Upper lobe of right lung (tissue), 1 donor: ENCODE results near the gene ZNF521. TPM values are rescaled to one million over a fixed set of nuclear protein-coding genes. Genes with fewer than 3 reads are reported as not detected.
"Not testable (repeated sequence)": the region's sequence is repeated elsewhere in the genome, so short reads cannot be mapped to it uniquely, and the experiment has no call there.

ENCODE experiments used
- ATAC-seq: fragments of 200-7000 bp; cut with Tn5 transposase; one replicate; pipeline ENCODE4 v1.9.1; 2020; ENCODE audit warnings: mild to moderate bottlenecking, moderate library complexity
- DNase-seq: peaks from one replicate; pipeline ENCODE4 v3.0.0-alpha.2; 2020
- H3K27ac ChIP-seq: fragments of 200-600 bp; one replicate; pipeline ENCODE4 v1.8.0; 2022
- H3K27me3 ChIP-seq: fragments of 200-600 bp; one replicate; pipeline ENCODE4 v1.8.0; 2022; ENCODE audit warnings: mild to moderate bottlenecking
- H3K36me3 ChIP-seq: fragments of 200-600 bp; one replicate; pipeline ENCODE4 v1.8.0; 2022
- H3K4me1 ChIP-seq: fragments of 200-600 bp; one replicate; pipeline ENCODE4 v1.8.0; 2022
- H3K4me3 ChIP-seq: fragments of 200-600 bp; one replicate; pipeline ENCODE4 v1.8.0; 2022; ENCODE audit warnings: mild to moderate bottlenecking
- H3K9me3 ChIP-seq: fragments of 200-600 bp; one replicate; pipeline ENCODE4 v1.8.0; 2022
- intact Hi-C: fragments of 100-400 bp; cut with DNase I; formaldehyde crosslinking; loops from one replicate; pipeline ENCODE4 v1.11.0; 2022
- total RNA-seq: library from RNA; stranded (reverse); fragmentation: NEBNext Ultra II Directional; extraction: Animal tissue kit (Norgen Biotek cat#: 25700); gene quantifications from one replicate; pipeline ENCODE4 v1.2.1, GENCODE V29; 2021
- TF ChIP-seq, protein P1 (sequence below): fragments of 200-600 bp; IDR thresholded peaks from one replicate; pipeline ENCODE4 v1.8.0; 2022; ENCODE audit warnings: antibody characterized with exemption
- donor health status: DM: no; HTN: yes; CAD: no; lungs with severe emphysema.

ZNF521 gene
- total RNA-seq, 1 donor from 2014 or later, result 25.0 TPM

DNA sequence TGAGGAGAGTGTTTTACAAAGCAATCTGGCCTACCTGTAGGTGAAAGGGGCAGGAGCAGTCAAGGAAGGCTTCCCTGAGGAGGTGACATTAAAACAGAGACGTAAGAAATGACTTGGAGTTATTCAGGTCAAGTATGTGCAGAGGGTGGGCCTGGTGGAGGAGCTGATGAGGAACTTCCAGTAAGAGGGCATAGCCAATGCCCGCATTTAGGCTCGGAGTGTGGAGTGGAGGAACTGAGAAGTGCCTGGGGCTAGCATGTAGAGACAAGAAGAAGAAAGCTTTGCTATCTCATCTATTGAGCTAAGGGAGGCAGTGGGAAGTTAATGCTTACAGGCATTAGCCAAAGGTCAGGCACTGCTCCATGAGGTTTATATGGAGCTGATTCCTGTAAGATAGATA, 312.2 kb downstream of the ZNF521 start:
- Histone ChIP-seq H3K36me3 (no peaks in the 10 kb centered on the region), H3K9me3 (no peaks in the 10 kb centered on the region), H3K27ac (no peak overlapping the region), H3K4me1 (no peaks in the 10 kb centered on the region), H3K4me3 (no peak overlapping the region), H3K27me3 (no peaks in the 10 kb centered on the region)
- TF ChIP-seq, protein P1, sequence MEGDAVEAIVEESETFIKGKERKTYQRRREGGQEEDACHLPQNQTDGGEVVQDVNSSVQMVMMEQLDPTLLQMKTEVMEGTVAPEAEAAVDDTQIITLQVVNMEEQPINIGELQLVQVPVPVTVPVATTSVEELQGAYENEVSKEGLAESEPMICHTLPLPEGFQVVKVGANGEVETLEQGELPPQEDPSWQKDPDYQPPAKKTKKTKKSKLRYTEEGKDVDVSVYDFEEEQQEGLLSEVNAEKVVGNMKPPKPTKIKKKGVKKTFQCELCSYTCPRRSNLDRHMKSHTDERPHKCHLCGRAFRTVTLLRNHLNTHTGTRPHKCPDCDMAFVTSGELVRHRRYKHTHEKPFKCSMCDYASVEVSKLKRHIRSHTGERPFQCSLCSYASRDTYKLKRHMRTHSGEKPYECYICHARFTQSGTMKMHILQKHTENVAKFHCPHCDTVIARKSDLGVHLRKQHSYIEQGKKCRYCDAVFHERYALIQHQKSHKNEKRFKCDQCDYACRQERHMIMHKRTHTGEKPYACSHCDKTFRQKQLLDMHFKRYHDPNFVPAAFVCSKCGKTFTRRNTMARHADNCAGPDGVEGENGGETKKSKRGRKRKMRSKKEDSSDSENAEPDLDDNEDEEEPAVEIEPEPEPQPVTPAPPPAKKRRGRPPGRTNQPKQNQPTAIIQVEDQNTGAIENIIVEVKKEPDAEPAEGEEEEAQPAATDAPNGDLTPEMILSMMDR, result no peak
- ATAC-seq (no peak), DNase-seq (no peak)
- intact Hi-C loops, result no loop called here

GRCh38 chr18:25038261-25038660, 313.7 kb downstream of the ZNF521 start:
- Histone ChIP-seq H3K9me3 (no peaks in the 10 kb centered on the region), H3K4me3 (no peak overlapping the region), H3K36me3 (no peaks in the 10 kb centered on the region), H3K27me3 (no peaks in the 10 kb centered on the region), H3K27ac (no peak overlapping the region), H3K4me1 (no peaks in the 10 kb centered on the region)
- ATAC-seq (no peak), DNase-seq (no peak)
- TF ChIP-seq, protein P1, result no peak
- intact Hi-C loops, result no loop called here

DNA sequence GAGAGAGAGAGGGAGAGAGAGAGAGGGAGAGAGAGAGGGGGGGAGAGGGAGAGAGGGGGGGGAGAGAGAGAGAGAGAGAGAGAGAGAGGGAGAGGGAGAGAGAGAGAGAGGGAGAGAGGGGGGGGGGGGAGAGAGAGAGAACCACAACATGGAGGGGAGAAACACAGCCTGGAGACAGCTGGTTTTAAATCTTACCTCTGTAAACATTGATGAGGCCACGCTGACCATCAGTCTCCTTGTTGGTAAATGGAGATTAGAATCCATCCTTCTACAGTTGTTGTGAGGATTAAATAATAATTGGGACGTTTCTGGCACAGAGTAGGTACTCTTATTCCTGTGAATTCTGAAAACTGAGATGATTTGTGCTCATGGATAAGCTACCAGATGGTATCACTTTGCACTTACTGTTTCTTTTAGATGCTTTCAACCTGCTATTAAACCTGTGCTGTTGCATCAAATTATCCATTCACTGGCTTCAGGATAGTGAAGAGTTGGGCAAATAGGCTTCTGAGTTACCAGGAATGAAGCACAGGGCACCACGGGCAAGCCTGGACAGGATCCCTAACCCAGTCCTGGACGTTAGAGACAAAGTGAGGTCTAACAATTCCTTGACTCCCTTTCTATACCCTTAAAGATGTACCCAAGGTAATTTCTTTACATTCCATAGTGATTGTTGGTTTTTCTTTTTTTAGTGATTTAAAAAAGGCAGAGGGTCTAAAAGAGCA, 318.1 kb downstream of the ZNF521 start:
- Histone ChIP-seq H3K27me3 (no peaks in the 10 kb centered on the region), H3K27ac (no peak overlapping the region), H3K9me3 (no peaks in the 10 kb centered on the region), H3K4me1 (no peaks in the 10 kb centered on the region), H3K4me3 (no peak overlapping the region), H3K36me3 (no peaks in the 10 kb centered on the region)
- no peak for DNase-seq
- no peak for ATAC-seq
- intact Hi-C loops, result no loop called here
- TF ChIP-seq, protein P1, result no peak

GRCh38 chr18:25033175-25033574, 318.8 kb downstream of the ZNF521 start:
- H3K36me3 ChIP-seq, intact Hi-C loops, ATAC-seq: not testable (repeated sequence)

GRCh38 chr18:25029802-25030201, 322.2 kb downstream of the ZNF521 start:
- Histone ChIP-seq H3K27me3 (no peaks in the 10 kb centered on the region), H3K9me3 (no peaks in the 10 kb centered on the region), H3K36me3 (no peaks in the 10 kb centered on the region), H3K4me3 (no peak overlapping the region), H3K4me1 (no peaks in the 10 kb centered on the region), H3K27ac (no peak overlapping the region)
- no peak for DNase-seq
- ATAC-seq, result no peak
- TF ChIP-seq, protein P1, result no peak
- intact Hi-C loops, result no loop called here

More at GRCh38 chr18:25033175-25033574, 318.8 kb downstream of the ZNF521 start:
- H3K9me3 ChIP-seq, H3K27ac ChIP-seq, H3K27me3 ChIP-seq, H3K4me3 ChIP-seq, H3K4me1 ChIP-seq, DNase-seq: not testable (repeated sequence)

DNA sequence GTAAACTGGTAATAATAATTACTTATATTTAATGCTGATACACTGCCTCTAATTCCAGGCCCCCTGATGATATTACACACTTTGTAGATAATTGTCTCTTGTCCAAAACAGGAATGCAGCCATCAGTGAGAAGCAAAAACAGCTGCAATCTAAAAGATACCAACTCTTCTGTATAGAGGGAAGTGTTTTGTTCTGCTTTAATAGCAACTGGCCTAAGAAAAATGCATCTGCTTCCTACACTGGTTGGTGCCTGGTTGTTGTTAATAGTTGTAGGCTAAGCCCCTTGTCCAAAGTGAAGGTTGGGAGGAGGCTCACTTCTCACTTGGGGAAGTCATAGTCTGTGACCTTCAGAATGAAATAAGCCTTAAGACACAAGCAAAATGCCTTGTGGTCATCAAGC, 332.0 kb downstream of the ZNF521 start:
- Histone ChIP-seq H3K27ac (no peak overlapping the region), H3K4me3 (no peak overlapping the region), H3K4me1 (no peaks in the 10 kb centered on the region), H3K27me3 (no peaks in the 10 kb centered on the region), H3K36me3 (no peaks in the 10 kb centered on the region), H3K9me3 (no peaks in the 10 kb centered on the region)
- DNase-seq (no peak), ATAC-seq (no peak)
- intact Hi-C loops, result no loop called here
- TF ChIP-seq, protein P1, result no peak
